GM23248 (cell line): Measurements from ENCODE around the gene TAOK1. TPM values are rescaled to one million over a fixed set of nuclear protein-coding genes. Genes with fewer than 3 reads are reported as not detected.

Source experiments
- DNase-seq: peaks from one replicate; pipeline ENCODE4 v3.0.0-alpha.2; 2015
- H2AFZ ChIP-seq: fragments of 200-600 bp; sonication (generic); 2 replicates; pipeline ENCODE4 v1.6.1; 2016; ENCODE audit warnings: antibody characterized with exemption
- H3F3A ChIP-seq: fragments of 200-600 bp; sonication (generic); 2 replicates; pipeline ENCODE4 v1.6.1; 2016; ENCODE audit warnings: mild to moderate bottlenecking, antibody characterized with exemption, mixed run types; ENCODE audit not compliant: insufficient read depth
- H3K27ac ChIP-seq: fragments of 200-600 bp; sonication (generic); 2 replicates; pipeline ENCODE4 v1.5.1; 2016; ENCODE audit warnings: mild to moderate bottlenecking
- H3K27me3 ChIP-seq: fragments of 200-600 bp; sonication (generic); replicated peaks from 2 replicates; pipeline ENCODE4 v1.6.1; 2016; ENCODE audit warnings: mild to moderate bottlenecking; ENCODE audit not compliant: insufficient read depth
- H3K36me3 ChIP-seq: fragments of 200-600 bp; sonication (generic); 2 replicates; pipeline ENCODE4 v1.6.1; 2016; ENCODE audit warnings: low read depth, mild to moderate bottlenecking
- H3K4me1 ChIP-seq: fragments of 200-600 bp; sonication (generic); 2 replicates; pipeline ENCODE4 v1.6.1; 2016; ENCODE audit warnings: mild to moderate bottlenecking; ENCODE audit not compliant: insufficient read depth
- H3K4me2 ChIP-seq: fragments of 200-600 bp; sonication (generic); one replicate; pipeline ENCODE4 v1.6.1; 2016; ENCODE audit warnings: mild to moderate bottlenecking; ENCODE audit not compliant: unreplicated experiment
- H3K4me3 ChIP-seq: fragments of 200-600 bp; sonication (generic); 2 replicates; pipeline ENCODE4 v1.5.1; 2016; ENCODE audit warnings: mild to moderate bottlenecking
- H3K79me2 ChIP-seq: fragments of 200-600 bp; sonication (generic); 2 replicates; pipeline ENCODE4 v1.6.1; 2016; ENCODE audit warnings: mild to moderate bottlenecking; ENCODE audit not compliant: insufficient read depth
- H3K9ac ChIP-seq: fragments of 200-600 bp; sonication (generic); 2 replicates; pipeline ENCODE4 v1.6.1; 2016; ENCODE audit warnings: mild to moderate bottlenecking
- H3K9me2 ChIP-seq: fragments of 200-600 bp; sonication (generic); 2 replicates; pipeline ENCODE4 v1.6.1; 2016; ENCODE audit warnings: mixed run types, mild to moderate bottlenecking, moderate library complexity; ENCODE audit not compliant: insufficient read depth
- H3K9me3 ChIP-seq: fragments of 200-600 bp; sonication (generic); one replicate; pipeline ENCODE4 v1.6.1; 2017; ENCODE audit warnings: low read depth
- H4K20me1 ChIP-seq: fragments of 200-600 bp; sonication (generic); 2 replicates; pipeline ENCODE4 v1.6.0; 2016; ENCODE audit not compliant: insufficient read depth
- EZH2 ChIP-seq: fragments of 200-600 bp; sonication (generic); IDR thresholded peaks from 2 replicates; pipeline ENCODE4 v1.6.1; 2018; ENCODE audit warnings: antibody characterized with exemption, mild to moderate bottlenecking; ENCODE audit not compliant: insufficient read depth, poor library complexity, severe bottlenecking
- EZH2phosphoT487 ChIP-seq: fragments of 200-600 bp; sonication (generic); IDR thresholded peaks from 2 replicates; pipeline ENCODE4 v1.6.1; 2018; ENCODE audit warnings: antibody characterized with exemption, moderate library complexity, mild to moderate bottlenecking, low read depth; ENCODE audit not compliant: insufficient read depth
- WGBS, 2 experiments: methylation state at CpG; one replicate each; pipeline ENCODE4 v1.1.6; 2015 to 2017; ENCODE audit warnings: low lambda C conversion rate in 2 of 2, low coverage in 1 of 2; ENCODE audit errors: missing lambda C conversion rate in 2 of 2; 5-methylcytosine and 5-hydroxymethylcytosine counted together
- in situ Hi-C: fragments of 300-500 bp; cut with MboI; formaldehyde crosslinking; loops from 2 replicates; pipeline ENCODE4 v1.15.0; 2020
- polyA plus RNA-seq: library from polyadenylated mRNA; unstranded; fragments of >200 nt; fragmentation: Nextera tagmentation; extraction: Ambion mirVana; gene quantifications from 2 replicates; pipeline ENCODE4 v1.2.1, GENCODE V29; 2016
- total RNA-seq: library from RNA; depleted of rRNA; stranded (reverse); fragments of >200 nt; shearing (Covaris generic); gene quantifications from 2 replicates; pipeline ENCODE4 v1.2.3, GENCODE V29; 2014

Gene TAOK1
- total and polyA plus RNA-seq, 2 experiments from 2014 or later = 7.6 to 49.9 TPM

GRCh38 chr17:29588562-29589411 lies 198.6 kb downstream of the TAOK1 start:
- H3K9me2 ChIP-seq = no peaks in the 10 kb centered on the region

GRCh38 chr17:29589524-29590410 lies 199.6 kb downstream of the TAOK1 start, which contains the start of gene GIT1:
TSS of gene GIT1 (minus strand) at chr17:29589648. CDS start at chr17:29589378, 270 bp downstream.
- H3F3A ChIP-seq = peaks cover 16% of the 10 kb centered on the region; the same call in 1 of the 2 replicates
- peak; percentile 96 for DNase-seq
- in situ Hi-C loops = no loop called here
- H4K20me1 ChIP-seq = no peaks in the 10 kb centered on the region
- H2AFZ ChIP-seq = peak within 1 kb of the TSS; percentile 79
- peaks cover 41% of the 10 kb centered on the region for H3K79me2 ChIP-seq
- peak within 1 kb of the TSS; percentile 95 for H3K4me2 ChIP-seq
- TF ChIP-seq EZH2phosphoT487 = no peak
- no peak for TF ChIP-seq EZH2
- peak within 1 kb of the TSS; percentile 56 for H3K27ac ChIP-seq
- peaks cover 30% of the 10 kb centered on the region for H3K4me1 ChIP-seq
- no peaks in the 10 kb centered on the region for H3K9me2 ChIP-seq
- peak within 1 kb of the TSS; percentile 94 for H3K4me3 ChIP-seq
- WGBS, 2 experiments = 9 to 11% methylated on average over 32 to 35 of the region's 70 CpGs
- no peaks in the 10 kb centered on the region for H3K36me3 ChIP-seq
- no peaks in the 10 kb centered on the region for H3K9me3 ChIP-seq
- H3K9ac ChIP-seq = peak within 1 kb of the TSS; percentile 81
- H3K27me3 ChIP-seq = no peaks in the 10 kb centered on the region

More at GRCh38 chr17:29588562-29589411, 198.6 kb downstream of the TAOK1 start:
- WGBS, 2 experiments = 0% methylated on average over 23 to 30 of the region's 72 CpGs
- Histone ChIP-seq H3K9ac (peak overlapping the region; percentile 81), H3K27me3 (no peaks in the 10 kb centered on the region), H3K27ac (peak overlapping the region; percentile 56), H3K4me3 (peak overlapping the region; percentile 94), H4K20me1 (peaks cover 3% of the 10 kb centered on the region; the same call in 1 of the 2 replicates), H3K4me2 (peak overlapping the region; percentile 95), H3K9me3 (no peaks in the 10 kb centered on the region), H3K79me2 (peaks cover 51% of the 10 kb centered on the region), H3F3A (peaks cover 15% of the 10 kb centered on the region; the same call in 1 of the 2 replicates), H3K4me1 (peaks cover 30% of the 10 kb centered on the region), H2AFZ (peak overlapping the region; percentile 54), H3K36me3 (no peaks in the 10 kb centered on the region)
- DNase-seq = peak; percentile 69
- TF ChIP-seq EZH2phosphoT487 = no peak
- in situ Hi-C loops = no loop called here

DNA sequence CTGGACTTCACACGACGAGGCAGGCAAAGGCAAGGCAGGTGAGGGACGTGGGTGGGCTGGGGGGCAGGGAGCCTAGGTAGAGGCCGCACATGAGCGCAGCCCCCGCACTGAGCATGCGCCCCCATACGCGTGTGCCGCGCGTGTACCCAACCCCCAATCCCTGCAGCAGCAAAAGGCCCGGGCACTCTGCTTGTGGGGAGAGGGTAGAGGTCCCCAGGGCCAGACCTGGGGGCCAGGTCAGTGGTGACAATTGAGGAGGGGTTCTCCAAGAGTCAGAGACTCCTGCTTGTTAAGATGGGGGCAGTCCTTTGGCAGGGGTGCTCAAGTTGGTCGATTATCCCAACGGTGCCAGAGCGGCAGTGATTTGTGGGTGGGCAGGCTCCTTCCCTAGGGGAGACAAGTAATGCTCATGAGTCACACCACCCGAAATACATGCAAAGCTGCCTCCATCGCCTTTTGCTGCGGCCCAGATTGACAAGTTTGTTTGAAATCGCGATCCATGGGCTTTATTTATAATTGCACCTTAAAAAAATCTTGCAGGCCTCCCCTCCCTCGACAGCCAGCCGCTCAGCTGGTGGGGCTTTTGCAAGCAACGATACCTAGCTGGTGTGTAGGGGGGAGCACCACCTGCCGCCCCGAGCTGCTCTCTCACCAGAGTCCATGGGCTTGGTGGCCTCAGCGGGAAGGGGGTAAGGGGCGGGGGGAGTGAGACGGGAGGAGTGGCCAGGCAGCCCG lies 200.4 kb downstream of the TAOK1 start:
- no peaks in the 10 kb centered on the region for H3K27me3 ChIP-seq
- H2AFZ ChIP-seq = peak overlapping the region; percentile 79
- peaks cover 20% of the 10 kb centered on the region; the same call in 1 of the 2 replicates for H3F3A ChIP-seq
- peaks cover 30% of the 10 kb centered on the region for H3K4me1 ChIP-seq
- H3K36me3 ChIP-seq = no peaks in the 10 kb centered on the region
- H3K9me2 ChIP-seq = no peaks in the 10 kb centered on the region
- peak overlapping the region; percentile 56 for H3K27ac ChIP-seq
- 17 to 22% methylated on average over 25 to 30 of the region's 30 CpGs for WGBS, 2 experiments
- H4K20me1 ChIP-seq = no peaks in the 10 kb centered on the region
- peaks cover 33% of the 10 kb centered on the region for H3K79me2 ChIP-seq
- no peaks in the 10 kb centered on the region for H3K9me3 ChIP-seq
- TF ChIP-seq EZH2 (no peak), EZH2phosphoT487 (no peak)
- H3K9ac ChIP-seq = peak overlapping the region; percentile 61; the same call in 1 of the 2 replicates
- H3K4me3 ChIP-seq = peak overlapping the region; percentile 66
- peak overlapping the region; percentile 63 for H3K4me2 ChIP-seq
- in situ Hi-C loops = no loop called here
- DNase-seq = peak; percentile 87
